Measurements from ENCODE around the gene EXOC3. TPM values are rescaled to one million over a fixed set of nuclear protein-coding genes. Genes with fewer than 3 reads are reported as not detected.

The EXOC3 gene
- total and polyA plus RNA-seq, 2 of the 4 experiments (the other 2 are of a cell fraction) = 35.1 to 47.5 TPM

GRCh38 chr5:439181-439580 is 3.8 kb upstream of the EXOC3 start:
- no peak overlapping the region for H2BK15ac ChIP-seq (ENCODE audit: low read depth, low read length)
- no peak overlapping the region for H4K5ac ChIP-seq (ENCODE audit: low read depth, low read length)
- in situ Hi-C loops (cut with MboI; ENCODE audit: low sequenced_read_pairs) (loop anchor here (5.0 kb wide), 1 partner anchor 127 kb away; no protein-coding TSS in a partner anchor), dilution Hi-C loops (cut with HindIII; ENCODE audit: low sequenced_read_pairs, unreplicated experiment) (no loop called here), intact Hi-C loops (cut with micrococcal nuclease) (no loop called here)
- no peak overlapping the region for H2BK20ac ChIP-seq (ENCODE audit: low read depth, low read length)
- H4K20me1 ChIP-seq (ENCODE audit: insufficient read depth, low read length) = peaks cover 6% of the 10 kb centered on the region; the same call in 1 of the 2 replicates
- no peak overlapping the region for H3K14ac ChIP-seq (replicated peaks; ENCODE audit: low read depth, low read length)
- H3K79me1 ChIP-seq (ENCODE audit: low read depth in 1 of 2, low read length in 2 of 2) = peaks cover 15 to 56% of the 10 kb centered on the region in 2 experiments
- no peaks in the 10 kb centered on the region for H3K27me3 ChIP-seq (ENCODE audit: control insufficient read depth, insufficient read depth, low read length)
- ATAC-seq (ENCODE audit: low read depth) = no peak
- H3K9me1 ChIP-seq (ENCODE audit: insufficient read depth, low read length) = peaks cover 4% of the 10 kb centered on the region; the same call in 1 of the 2 replicates
- no peak for DNase-seq
- no peak overlapping the region for H2AFZ ChIP-seq (replicated peaks; ENCODE audit: low read length, poor library complexity)
- H3K4me3 ChIP-seq (ENCODE audit: insufficient read depth, low read depth, low read length) = no peak overlapping the region
- H3K4me2 ChIP-seq (ENCODE audit: low read depth, low read length) = no peak overlapping the region
- H2BK120ac ChIP-seq (ENCODE audit: low read depth, low read length) = no peak overlapping the region
- no peak overlapping the region for H3K9ac ChIP-seq (ENCODE audit: low read depth, low read length)
- no peak overlapping the region for H4K91ac ChIP-seq (ENCODE audit: insufficient read depth, low read depth, low read length)
- no peak overlapping the region for H3K56ac ChIP-seq (ENCODE audit: extremely low read depth, insufficient read depth, low read length)
- TF ChIP-seq MXI1 (IDR thresholded peaks at IDR 0.05; ENCODE audit: borderline replicate concordance, low read depth, low read length) (no peak), MAFK (IDR thresholded peaks at IDR 0.05; ENCODE audit: low read depth, low read length) (no peak), RFX5 (IDR thresholded peaks at IDR 0.05; ENCODE audit: low read depth, low read length) (no peak), RAD21 (IDR thresholded peaks at IDR 0.05; ENCODE audit: low read length) (no peak), POLR2A (IDR thresholded peaks at IDR 0.05; ENCODE audit: low read depth, low read length) (no peak), CHD1 (IDR thresholded peaks at IDR 0.05; ENCODE audit: low read depth, low read length) (no peak), MAZ (IDR thresholded peaks at IDR 0.05; ENCODE audit: borderline replicate concordance, low read depth, low read length) (no peak), RCOR1 (IDR thresholded peaks at IDR 0.05; ENCODE audit: insufficient replicate concordance, low read length) (no peak), SMC3 (IDR thresholded peaks at IDR 0.05; ENCODE audit: low read depth, low read length) (no peak), FOS (IDR thresholded peaks at IDR 0.05; ENCODE audit: low read depth, low read length) (no peak), ELK1 (IDR thresholded peaks at IDR 0.05; ENCODE audit: borderline replicate concordance, low read depth, low read length) (no peak), NFE2L2 (IDR thresholded peaks at IDR 0.05; ENCODE audit: low read depth, low read length) (no peak), BHLHE40 (IDR thresholded peaks at IDR 0.05; ENCODE audit: low read depth, low read length) (no peak)
- H3K4ac ChIP-seq (ENCODE audit: low read depth, low read length) = no peak overlapping the region
- no TSS peak for BruUV-seq (replicated peaks)
- POLR2A ChIA-PET (ENCODE audit: unreplicated experiment) = no interaction called here
- no peak overlapping the region for H2AK9ac ChIP-seq (replicated peaks; ENCODE audit: low read depth, low read length, poor library complexity)
- H3K18ac ChIP-seq (ENCODE audit: low read depth, low read length) = no peak overlapping the region
- CTCF ChIA-PET = no interaction called here
- no peak overlapping the region for H2AK5ac ChIP-seq (ENCODE audit: low read depth, low read length)
- H3K23ac ChIP-seq (ENCODE audit: low read depth, low read length) = no peak overlapping the region
- H3K4me1 ChIP-seq (ENCODE audit: control insufficient read depth, insufficient read depth, low read length) = peaks cover 7% of the 10 kb centered on the region
- peaks cover 15% of the 10 kb centered on the region; the same call in 1 of the 2 replicates for H3K36me3 ChIP-seq (ENCODE audit: control insufficient read depth, insufficient read depth, low read length)
- H2BK5ac ChIP-seq (ENCODE audit: low read depth, low read length, poor library complexity, severe bottlenecking) = no peak overlapping the region
- no peak overlapping the region for H4K8ac ChIP-seq (ENCODE audit: low read depth in 2 of 2, low read length in 2 of 2)
- no peak overlapping the region for H3K27ac ChIP-seq (ENCODE audit: insufficient read depth, low read length)
- WGBS, 2 experiments (ENCODE audit: extremely low coverage in 2 of 2, insufficient read length in 1 of 2) = no CpG with 5 or more reads among the region's 8 CpGs
- H3K9me3 ChIP-seq (ENCODE audit: control insufficient read depth, insufficient read depth, low read length) = no peaks in the 10 kb centered on the region
